Upper lobe of left lung (tissue), 6 donors: ENCODE results near the gene S100A8. TPM values are rescaled to one million over a fixed set of nuclear protein-coding genes. Genes with fewer than 3 reads are reported as not detected.

Source experiments
- ATAC-seq, 2 donors: fragments of 200-7000 bp; cut with Tn5 transposase; one replicate each; pipeline ENCODE4 v1.9.1; 2022; ENCODE audit warnings: mild to moderate bottlenecking in 2 of 2, moderate library complexity in 2 of 2; ENCODE audit not compliant: low FRiP score in 2 of 2
- DNase-seq, 2 donors: peaks; one replicate each; pipeline ENCODE4 v3.0.0-alpha.2; 2019 to 2020
- H3K27ac ChIP-seq, 4 donors: fragments of 200-600 bp; sonication (generic); one replicate each; pipeline ENCODE4 v1.5.1; 2016 to 2019
- H3K27me3 ChIP-seq, 4 donors: fragments of 200-600 bp; sonication (generic); one replicate each; pipeline ENCODE4 v1.5.1; 2017 to 2019
- H3K36me3 ChIP-seq, 4 donors: fragments of 200-600 bp; sonication (generic); one replicate each; pipeline ENCODE4 v1.5.1; 2016 to 2019
- H3K4me1 ChIP-seq, 4 donors: fragments of 200-600 bp; sonication (generic); one replicate each; pipeline ENCODE4 v1.5.1; 2018 to 2019
- H3K4me3 ChIP-seq, 4 donors: fragments of 200-600 bp; sonication (generic); one replicate each; pipeline ENCODE4 v1.5.1; 2017 to 2019; ENCODE audit warnings: mild to moderate bottlenecking in 2 of 4, moderate library complexity in 1 of 4
- H3K9me3 ChIP-seq, 4 donors: fragments of 200-600 bp; sonication (generic); one replicate each; pipeline ENCODE4 v1.5.1; 2018 to 2019
- CTCF ChIP-seq, 6 experiments: fragments of 450-650 bp in 4 of 6; fragments of 200-600 bp in 2 of 6; sonication (generic) in 2 of 6; IDR thresholded peaks; one replicate each; pipeline ENCODE4 v1.5.1; 2016 to 2019; ENCODE audit warnings: antibody characterized with exemption in 6 of 6
- EP300 ChIP-seq, 4 donors: sonication (generic); formaldehyde crosslinking; IDR thresholded peaks; one replicate each; pipeline ENCODE4 v1.5.1; 2017; ENCODE audit warnings: antibody characterized with exemption in 4 of 4, control low read depth in 2 of 4
- POLR2A ChIP-seq, 4 donors: fragments of 450-650 bp; IDR thresholded peaks; one replicate each; pipeline ENCODE4 v1.5.1; 2016 to 2017; ENCODE audit warnings: antibody characterized with exemption in 4 of 4, mild to moderate bottlenecking in 2 of 4
- POLR2AphosphoS5 ChIP-seq, 2 donors: sonication (generic); formaldehyde crosslinking; IDR thresholded peaks; one replicate each; pipeline ENCODE4 v1.5.1; 2017; ENCODE audit warnings: antibody characterized with exemption in 2 of 2
- WGBS, 2 donors: methylation state at CpG; one replicate each; pipeline ENCODE4 v1.1.5; 2017 to 2018; 5-methylcytosine and 5-hydroxymethylcytosine counted together
- total RNA-seq, 6 donors: library from RNA; depleted of rRNA in 4 of 6; stranded (reverse); fragments of >200 nt in 4 of 6; gene quantifications; one replicate each; pipeline versions ENCODE4 v1.1.0 to v1.2.1, GENCODE V29; 2016 to 2021
- donor health status: DM: no; HTN: no; CAD: no; lungs with moderate emphysema.
- donor health status: DM: no; HTN: yes; CAD: no; lungs with severe emphysema.

S100A8 gene
- total RNA-seq, 6 donors from 2014 or later: 49.2 to 842 (median 194) TPM

GRCh38 chr1:153387001-153387400 is 3.9 kb downstream of the S100A8 start:
- DNase-seq (no peak), ATAC-seq (no peak)
- no peaks in the 10 kb centered on the region for H3K27me3 ChIP-seq
- TF ChIP-seq CTCF (IDR thresholded peaks at IDR 0.05): no peak
- TF ChIP-seq POLR2AphosphoS5 (IDR thresholded peaks at IDR 0.05): no peak
- no peak for TF ChIP-seq EP300 (IDR thresholded peaks at IDR 0.05)
- no peak for TF ChIP-seq POLR2A (IDR thresholded peaks at IDR 0.05)
- no peak overlapping the region for H3K4me3 ChIP-seq
- WGBS, 2 donors: 81 to 90% methylated on average over 4 of the region's 4 CpGs
- H3K27ac ChIP-seq: peak overlapping the region; percentile 52 to 79 (median 65)
- H3K9me3 ChIP-seq: peaks cover 0 to 5% (median 0%) of the 10 kb centered on the region in 4 donors
- peaks cover 0 to 5% (median 0%) of the 10 kb centered on the region in 4 donors for H3K4me1 ChIP-seq
- H3K36me3 ChIP-seq: no peaks in the 10 kb centered on the region

- Histone ChIP-seq H3K4me3 (no peak overlapping the region), H3K27ac (peak overlapping the region; percentile 52 to 79 (median 68)), H3K27me3 (no peaks in the 10 kb centered on the region), H3K4me1 (peaks cover 0 to 5% (median 0%) of the 10 kb centered on the region in 4 donors), H3K36me3 (no peaks in the 10 kb centered on the region), H3K9me3 (peaks cover 0 to 8% (median 2%) of the 10 kb centered on the region in 4 donors)
- DNase-seq (peak in 1 of 2 donors; percentile 81), ATAC-seq (peak; percentile 65 to 84)
- peak; percentile 54 to 71 for TF ChIP-seq POLR2AphosphoS5 (IDR thresholded peaks at IDR 0.05)
- no peak for TF ChIP-seq CTCF (IDR thresholded peaks at IDR 0.05)
- TF ChIP-seq EP300 (IDR thresholded peaks at IDR 0.05): peak in 1 of 4 donors; percentile 24
- TF ChIP-seq POLR2A (IDR thresholded peaks at IDR 0.05): peak in 1 of 4 donors; percentile 18
- 64 to 68% methylated on average over 5 of the region's 5 CpGs for WGBS, 2 donors
Measured at GRCh38 chr1:153386500-153386901, 4.4 kb downstream of the S100A8 start.

GRCh38 chr1:153384958-153385580 is 5.8 kb downstream of the S100A8 start:
- Histone ChIP-seq H3K4me1 (no peaks in the 10 kb centered on the region), H3K27ac (peak overlapping the region in 2 of 4 donors; percentile 76 to 79), H3K9me3 (peaks cover 0 to 14% (median 4%) of the 10 kb centered on the region in 4 donors), H3K4me3 (no peak overlapping the region), H3K36me3 (no peaks in the 10 kb centered on the region), H3K27me3 (no peaks in the 10 kb centered on the region)
- WGBS, 2 donors: 77 to 82% methylated on average over 4 of the region's 4 CpGs
- TF ChIP-seq POLR2A (IDR thresholded peaks at IDR 0.05) (no peak), POLR2AphosphoS5 (IDR thresholded peaks at IDR 0.05) (no peak), EP300 (IDR thresholded peaks at IDR 0.05) (no peak), CTCF (IDR thresholded peaks at IDR 0.05) (no peak)
- ATAC-seq (peak in 1 of 2 donors; percentile 27), DNase-seq (no peak)

GRCh38 chr1:153380711-153381110 is 10.2 kb downstream of the S100A8 start:
- peaks cover 0 to 14% (median 4%) of the 10 kb centered on the region in 4 donors for H3K9me3 ChIP-seq
- H3K4me1 ChIP-seq: peaks cover 0 to 4% (median 1%) of the 10 kb centered on the region in 4 donors
- peak in 1 of 2 donors; percentile 60 for DNase-seq
- H3K36me3 ChIP-seq: no peaks in the 10 kb centered on the region
- H3K4me3 ChIP-seq: no peak overlapping the region
- 90 to 95% methylated on average over 23 of the region's 23 CpGs for WGBS, 2 donors
- H3K27me3 ChIP-seq: no peaks in the 10 kb centered on the region
- ATAC-seq: no peak
- TF ChIP-seq EP300 (IDR thresholded peaks at IDR 0.05): no peak
- TF ChIP-seq CTCF (IDR thresholded peaks at IDR 0.05): no peak
- TF ChIP-seq POLR2A (IDR thresholded peaks at IDR 0.05): no peak
- H3K27ac ChIP-seq: no peak overlapping the region

- TF ChIP-seq POLR2A (IDR thresholded peaks at IDR 0.05) (no peak), CTCF (IDR thresholded peaks at IDR 0.05) (no peak), POLR2AphosphoS5 (IDR thresholded peaks at IDR 0.05) (no peak), EP300 (IDR thresholded peaks at IDR 0.05) (no peak)
- H3K9me3 ChIP-seq: peaks cover 0 to 14% (median 4%) of the 10 kb centered on the region in 4 donors
- no peak for DNase-seq
- H3K27ac ChIP-seq: no peak overlapping the region
- WGBS, 2 donors: 88 to 92% methylated on average over 7 to 10 of the region's 10 CpGs
- H3K36me3 ChIP-seq: no peaks in the 10 kb centered on the region
- no peak for ATAC-seq
- no peak overlapping the region for H3K4me3 ChIP-seq
- H3K27me3 ChIP-seq: no peaks in the 10 kb centered on the region
- H3K4me1 ChIP-seq: peaks cover 0 to 11% (median 5%) of the 10 kb centered on the region in 4 donors
Measured at GRCh38 chr1:153379591-153379990, 11.3 kb downstream of the S100A8 start.
